ENCODE results near the gene NKAIN2. TPM values are rescaled to one million over a fixed set of nuclear protein-coding genes. Genes with fewer than 3 reads are reported as not detected.
"Not testable (repeated sequence)": the region's sequence is repeated elsewhere in the genome, so short reads cannot be mapped to it uniquely, and the experiment has no call there.

NKAIN2 gene
- total RNA-seq, 1 experiment from 2014 or later, result 2.2 TPM

DNA sequence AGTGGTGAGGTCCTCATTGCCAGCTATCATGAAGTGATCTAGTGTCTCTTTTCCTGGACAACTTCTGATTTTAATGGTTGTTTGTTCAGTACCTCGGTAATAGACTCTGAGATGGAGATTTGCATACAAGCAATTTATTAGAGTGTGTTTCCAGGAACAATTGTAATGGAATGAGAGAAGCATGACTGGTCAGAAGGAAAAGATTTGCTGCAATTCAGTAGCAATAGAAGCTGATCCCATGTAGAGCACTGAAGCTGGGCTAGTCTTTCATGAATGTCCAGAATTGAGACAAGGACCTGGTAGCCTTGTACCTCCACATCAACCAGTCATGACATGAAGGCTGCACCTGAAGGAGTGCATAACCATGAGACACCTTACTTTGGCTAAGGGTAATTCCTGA, 526.5 kb downstream of the NKAIN2 start:
- Histone ChIP-seq H3K27me3 (replicated peaks; ENCODE audit: insufficient read depth, low read depth, low read length, poor library complexity) (no peaks in the 10 kb centered on the region), H3K4me1 (ENCODE audit: insufficient read depth, low read length, poor library complexity, severe bottlenecking) (no peaks in the 10 kb centered on the region), H3K9me3 (ENCODE audit: low read depth, low read length, poor library complexity, severe bottlenecking) (no peaks in the 10 kb centered on the region), H3K36me3 (ENCODE audit: insufficient read depth, low read length, poor library complexity, severe bottlenecking) (no peaks in the 10 kb centered on the region), H3K27ac (ENCODE audit: low read depth, low read length, poor library complexity, severe bottlenecking) (no peak overlapping the region), H3K4me3 (ENCODE audit: low read depth, low read length, poor library complexity, severe bottlenecking) (no peak overlapping the region)
- ChIA-PET CTCF (interaction anchor here (0.5 kb wide), 1 partner anchor 585 kb away, joined by 4 read pairs; no protein-coding TSS in a partner anchor), POLR2A (ENCODE audit: low non-redundant PET) (no interaction called here)
- intact Hi-C loops (cut with micrococcal nuclease; ENCODE audit: unreplicated experiment), result loop anchor here (10.0 kb wide), 1 partner anchor 465 kb away; no protein-coding TSS in a partner anchor
- TF ChIP-seq EZH2 (IDR thresholded peaks at IDR 0.05; ENCODE audit: borderline replicate concordance, low read depth, low read length, poor library complexity, severe bottlenecking), result no peak
- TF ChIP-seq, protein P1, sequence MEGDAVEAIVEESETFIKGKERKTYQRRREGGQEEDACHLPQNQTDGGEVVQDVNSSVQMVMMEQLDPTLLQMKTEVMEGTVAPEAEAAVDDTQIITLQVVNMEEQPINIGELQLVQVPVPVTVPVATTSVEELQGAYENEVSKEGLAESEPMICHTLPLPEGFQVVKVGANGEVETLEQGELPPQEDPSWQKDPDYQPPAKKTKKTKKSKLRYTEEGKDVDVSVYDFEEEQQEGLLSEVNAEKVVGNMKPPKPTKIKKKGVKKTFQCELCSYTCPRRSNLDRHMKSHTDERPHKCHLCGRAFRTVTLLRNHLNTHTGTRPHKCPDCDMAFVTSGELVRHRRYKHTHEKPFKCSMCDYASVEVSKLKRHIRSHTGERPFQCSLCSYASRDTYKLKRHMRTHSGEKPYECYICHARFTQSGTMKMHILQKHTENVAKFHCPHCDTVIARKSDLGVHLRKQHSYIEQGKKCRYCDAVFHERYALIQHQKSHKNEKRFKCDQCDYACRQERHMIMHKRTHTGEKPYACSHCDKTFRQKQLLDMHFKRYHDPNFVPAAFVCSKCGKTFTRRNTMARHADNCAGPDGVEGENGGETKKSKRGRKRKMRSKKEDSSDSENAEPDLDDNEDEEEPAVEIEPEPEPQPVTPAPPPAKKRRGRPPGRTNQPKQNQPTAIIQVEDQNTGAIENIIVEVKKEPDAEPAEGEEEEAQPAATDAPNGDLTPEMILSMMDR (conservative IDR thresholded peaks at IDR 0.05; ENCODE audit: low read depth, low read length), result no peak
- no TSS peak for BruUV-seq (replicated peaks)
- DNase-seq (ENCODE audit: low spot score), result no peak

DNA sequence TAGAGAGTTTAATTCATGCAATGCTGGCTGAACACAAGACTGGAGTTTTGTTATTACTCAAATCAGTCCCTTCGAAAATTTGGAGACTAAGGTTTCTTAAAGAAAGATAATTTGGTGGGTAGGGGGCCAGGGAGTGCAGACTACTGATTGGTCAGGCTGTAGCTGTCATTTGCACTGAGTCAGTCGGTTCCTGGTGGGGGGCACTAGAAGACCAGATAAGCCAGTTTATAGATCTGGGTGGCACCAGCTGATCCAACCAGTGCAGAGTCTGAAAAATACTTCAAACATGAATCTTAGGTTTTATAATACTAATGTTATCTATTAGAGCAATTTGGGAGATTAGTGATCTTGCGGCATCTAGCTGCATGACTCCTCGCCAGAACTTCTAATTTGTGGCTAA, 530.7 kb downstream of the NKAIN2 start:
- ChIA-PET POLR2A (ENCODE audit: low non-redundant PET) (no interaction called here), CTCF (interaction anchor here (0.7 kb wide), 1 partner anchor 461 kb away, joined by 3 read pairs; no protein-coding TSS in a partner anchor)

DNA sequence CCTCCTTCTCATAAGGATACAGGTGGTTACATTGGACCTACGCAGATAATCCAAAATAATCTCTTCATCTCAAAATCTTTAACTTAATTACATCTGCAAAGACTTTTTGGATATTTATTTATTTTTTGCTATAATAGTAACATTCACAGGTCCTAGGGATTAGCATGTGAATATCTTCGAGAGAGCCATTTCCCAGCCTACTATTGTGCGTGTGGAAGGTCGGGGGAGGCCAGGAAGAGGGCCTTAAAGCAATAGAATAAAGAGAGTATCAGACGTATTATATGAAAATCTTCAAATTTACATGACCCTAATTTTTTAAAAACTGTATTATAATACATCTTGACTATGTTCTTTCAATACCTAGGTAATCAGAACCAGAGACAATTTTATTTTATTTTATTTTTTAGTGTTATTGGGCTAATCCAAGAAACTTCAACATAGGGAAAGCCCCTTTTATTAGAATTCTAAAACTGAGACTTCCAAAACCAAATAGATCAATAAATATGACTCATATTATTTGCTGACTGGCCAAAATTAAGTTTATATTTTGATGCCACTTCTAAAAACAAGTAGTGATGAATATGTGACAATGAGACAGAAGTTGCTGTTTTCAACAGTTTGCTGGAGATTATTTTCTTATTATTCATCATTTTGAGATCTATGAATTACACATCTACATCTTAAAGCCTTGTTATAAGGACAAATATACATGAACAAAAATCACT, 536.1 kb downstream of the NKAIN2 start:
- no TSS peak for BruUV-seq (replicated peaks)
- CTCF ChIA-PET, result no interaction called here
- no peak for DNase-seq (ENCODE audit: low spot score)
- H3K27me3 ChIP-seq (replicated peaks; ENCODE audit: insufficient read depth, low read depth, low read length, poor library complexity), result no peaks in the 10 kb centered on the region
- no peaks in the 10 kb centered on the region for H3K9me3 ChIP-seq (ENCODE audit: low read depth, low read length, poor library complexity, severe bottlenecking)
- no peak overlapping the region for H3K4me3 ChIP-seq (ENCODE audit: low read depth, low read length, poor library complexity, severe bottlenecking)
- POLR2A ChIA-PET (ENCODE audit: low non-redundant PET), result no interaction called here
- H3K27ac ChIP-seq (ENCODE audit: low read depth, low read length, poor library complexity, severe bottlenecking), result no peak overlapping the region
- intact Hi-C loops (cut with micrococcal nuclease; ENCODE audit: unreplicated experiment), result loop anchor here (10.0 kb wide), 1 partner anchor 455 kb away; no protein-coding TSS in a partner anchor
- TF ChIP-seq, protein P1 (conservative IDR thresholded peaks at IDR 0.05; ENCODE audit: low read depth, low read length), result no peak
- no peak for TF ChIP-seq EZH2 (IDR thresholded peaks at IDR 0.05; ENCODE audit: borderline replicate concordance, low read depth, low read length, poor library complexity, severe bottlenecking)
- H3K36me3 ChIP-seq (ENCODE audit: insufficient read depth, low read length, poor library complexity, severe bottlenecking), result no peaks in the 10 kb centered on the region
- no peaks in the 10 kb centered on the region for H3K4me1 ChIP-seq (ENCODE audit: insufficient read depth, low read length, poor library complexity, severe bottlenecking)

More for the DNA sequence above, 530.7 kb downstream of the NKAIN2 start:
- no peak overlapping the region for H3K4me3 ChIP-seq (ENCODE audit: low read depth, low read length, poor library complexity, severe bottlenecking)
- no peaks in the 10 kb centered on the region for H3K27me3 ChIP-seq (replicated peaks; ENCODE audit: insufficient read depth, low read depth, low read length, poor library complexity)
- no peaks in the 10 kb centered on the region for H3K4me1 ChIP-seq (ENCODE audit: insufficient read depth, low read length, poor library complexity, severe bottlenecking)
- BruUV-seq (replicated peaks), result no TSS peak
- no peak for DNase-seq (ENCODE audit: low spot score)
- H3K9me3 ChIP-seq (ENCODE audit: low read depth, low read length, poor library complexity, severe bottlenecking), result no peaks in the 10 kb centered on the region
- no peaks in the 10 kb centered on the region for H3K36me3 ChIP-seq (ENCODE audit: insufficient read depth, low read length, poor library complexity, severe bottlenecking)
- no peak overlapping the region for H3K27ac ChIP-seq (ENCODE audit: low read depth, low read length, poor library complexity, severe bottlenecking)
- intact Hi-C loops (cut with micrococcal nuclease; ENCODE audit: unreplicated experiment), result loop anchor here (10.0 kb wide), 1 partner anchor 460 kb away; no protein-coding TSS in a partner anchor
- TF ChIP-seq, protein P1 (conservative IDR thresholded peaks at IDR 0.05; ENCODE audit: low read depth, low read length), result no peak
- TF ChIP-seq EZH2 (IDR thresholded peaks at IDR 0.05; ENCODE audit: borderline replicate concordance, low read depth, low read length, poor library complexity, severe bottlenecking), result no peak

DNA sequence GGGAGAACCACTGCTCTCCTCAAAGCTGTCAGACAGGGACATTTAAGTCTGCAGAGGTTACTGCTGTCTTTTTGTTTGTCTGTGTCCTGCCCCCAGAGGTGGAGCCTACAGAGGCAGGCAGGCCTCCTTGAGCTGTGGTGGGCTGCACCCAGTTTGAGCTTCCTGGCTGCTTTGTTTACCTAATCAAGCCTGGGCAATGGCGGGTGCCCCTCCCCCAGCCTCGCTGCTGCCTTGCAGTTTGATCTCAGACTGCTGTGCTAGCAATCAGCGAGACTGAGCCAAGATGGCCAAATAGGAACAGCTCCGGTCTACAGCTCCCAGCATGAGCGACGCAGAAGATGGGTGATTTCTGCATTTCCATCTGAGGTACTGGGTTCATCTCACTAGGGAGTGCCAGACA, 544.7 kb downstream of the NKAIN2 start:
- H3K4me3 ChIP-seq (ENCODE audit: low read depth, low read length, poor library complexity, severe bottlenecking); DNase-seq (ENCODE audit: low spot score); H3K27me3 ChIP-seq (replicated peaks; ENCODE audit: insufficient read depth, low read depth, low read length, poor library complexity); intact Hi-C loops (cut with micrococcal nuclease; ENCODE audit: unreplicated experiment); H3K27ac ChIP-seq (ENCODE audit: low read depth, low read length, poor library complexity, severe bottlenecking); BruUV-seq (replicated peaks); H3K9me3 ChIP-seq (ENCODE audit: low read depth, low read length, poor library complexity, severe bottlenecking); H3K36me3 ChIP-seq (ENCODE audit: insufficient read depth, low read length, poor library complexity, severe bottlenecking); POLR2A ChIA-PET (ENCODE audit: low non-redundant PET); H3K4me1 ChIP-seq (ENCODE audit: insufficient read depth, low read length, poor library complexity, severe bottlenecking); CTCF ChIA-PET: not testable (repeated sequence)
